ENCODE results near the gene DFFB.

The DFFB gene

DNA sequence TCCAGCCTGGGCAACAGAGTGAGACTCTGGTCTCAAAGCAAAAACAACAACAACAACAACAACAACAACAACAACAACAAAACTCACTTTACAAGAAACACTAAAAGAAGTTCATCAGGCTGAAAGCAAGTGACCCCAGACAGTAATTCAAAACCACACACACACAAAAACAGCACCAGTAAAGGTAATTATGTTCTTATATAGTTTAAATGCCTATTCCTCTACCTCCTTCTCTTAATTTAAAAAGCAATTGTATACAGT, 41.1 kb downstream of the DFFB start:
- TF ChIP-seq, protein P1, sequence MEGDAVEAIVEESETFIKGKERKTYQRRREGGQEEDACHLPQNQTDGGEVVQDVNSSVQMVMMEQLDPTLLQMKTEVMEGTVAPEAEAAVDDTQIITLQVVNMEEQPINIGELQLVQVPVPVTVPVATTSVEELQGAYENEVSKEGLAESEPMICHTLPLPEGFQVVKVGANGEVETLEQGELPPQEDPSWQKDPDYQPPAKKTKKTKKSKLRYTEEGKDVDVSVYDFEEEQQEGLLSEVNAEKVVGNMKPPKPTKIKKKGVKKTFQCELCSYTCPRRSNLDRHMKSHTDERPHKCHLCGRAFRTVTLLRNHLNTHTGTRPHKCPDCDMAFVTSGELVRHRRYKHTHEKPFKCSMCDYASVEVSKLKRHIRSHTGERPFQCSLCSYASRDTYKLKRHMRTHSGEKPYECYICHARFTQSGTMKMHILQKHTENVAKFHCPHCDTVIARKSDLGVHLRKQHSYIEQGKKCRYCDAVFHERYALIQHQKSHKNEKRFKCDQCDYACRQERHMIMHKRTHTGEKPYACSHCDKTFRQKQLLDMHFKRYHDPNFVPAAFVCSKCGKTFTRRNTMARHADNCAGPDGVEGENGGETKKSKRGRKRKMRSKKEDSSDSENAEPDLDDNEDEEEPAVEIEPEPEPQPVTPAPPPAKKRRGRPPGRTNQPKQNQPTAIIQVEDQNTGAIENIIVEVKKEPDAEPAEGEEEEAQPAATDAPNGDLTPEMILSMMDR (conservative IDR thresholded peaks at IDR 0.05), result no peak
- H3K27ac ChIP-seq, result no peak overlapping the region

DNA sequence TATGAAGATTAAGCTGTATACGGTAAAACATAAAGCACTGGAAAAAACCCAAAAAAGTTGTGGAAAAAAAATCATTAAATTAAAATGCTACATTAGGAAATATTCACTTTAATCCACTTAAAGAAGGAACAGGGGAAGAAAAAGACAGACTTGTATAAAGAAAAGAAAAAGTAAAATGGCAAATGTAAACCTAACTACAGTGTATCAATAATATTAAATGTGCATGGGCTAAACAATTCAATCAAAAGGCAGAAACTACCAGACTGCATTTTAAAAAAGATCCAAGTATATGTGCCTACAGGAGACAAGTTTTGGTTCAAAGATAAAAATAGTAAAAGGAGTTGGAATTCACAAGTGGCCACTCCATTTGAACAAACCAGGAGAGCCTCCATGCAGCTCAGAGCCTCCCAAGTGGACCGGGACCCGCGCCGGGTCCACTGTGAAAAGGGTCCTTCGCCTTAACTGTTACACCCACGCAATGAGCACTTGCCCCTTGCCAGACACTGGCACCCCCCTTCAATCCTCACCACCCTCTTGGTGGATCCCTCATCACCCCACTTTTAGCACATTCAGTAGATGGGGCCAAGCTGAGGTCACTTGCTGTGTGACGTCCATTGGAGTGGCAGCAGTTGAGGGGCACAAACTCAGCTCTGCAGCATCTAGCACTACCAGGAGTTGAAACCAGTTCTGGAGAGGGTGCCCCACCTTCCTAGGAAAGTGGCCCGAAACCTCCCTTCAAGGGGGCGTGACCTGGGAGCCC, 41.9 kb downstream of the DFFB start:
- TF ChIP-seq, protein P1 (conservative IDR thresholded peaks at IDR 0.05), result no peak
- H3K27ac ChIP-seq, result peak overlapping the region; percentile 99

DNA sequence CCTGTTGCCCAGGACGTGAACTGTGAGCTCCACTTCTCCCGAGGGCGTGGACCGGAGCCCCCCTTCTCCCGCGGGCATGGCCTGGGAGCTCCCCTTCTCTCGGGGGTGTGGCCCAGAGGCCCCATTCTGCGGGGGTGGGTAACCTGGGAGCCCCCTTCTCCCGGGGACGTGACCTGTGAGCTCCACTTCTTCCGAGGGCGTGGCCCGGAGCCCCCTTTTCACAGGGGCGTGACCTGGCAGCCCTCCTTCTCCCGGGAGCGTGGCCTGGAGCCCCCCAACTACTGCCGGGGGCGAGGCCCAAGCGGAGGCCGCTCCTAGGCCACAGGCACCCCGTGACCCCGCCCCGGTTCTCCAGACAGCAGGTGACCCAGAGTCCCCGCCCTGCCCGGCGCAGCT, 42.5 kb downstream of the DFFB start:
- TF ChIP-seq, protein P1 (conservative IDR thresholded peaks at IDR 0.05), result no peak
- H3K27ac ChIP-seq, result peak overlapping the region; percentile 99

DNA sequence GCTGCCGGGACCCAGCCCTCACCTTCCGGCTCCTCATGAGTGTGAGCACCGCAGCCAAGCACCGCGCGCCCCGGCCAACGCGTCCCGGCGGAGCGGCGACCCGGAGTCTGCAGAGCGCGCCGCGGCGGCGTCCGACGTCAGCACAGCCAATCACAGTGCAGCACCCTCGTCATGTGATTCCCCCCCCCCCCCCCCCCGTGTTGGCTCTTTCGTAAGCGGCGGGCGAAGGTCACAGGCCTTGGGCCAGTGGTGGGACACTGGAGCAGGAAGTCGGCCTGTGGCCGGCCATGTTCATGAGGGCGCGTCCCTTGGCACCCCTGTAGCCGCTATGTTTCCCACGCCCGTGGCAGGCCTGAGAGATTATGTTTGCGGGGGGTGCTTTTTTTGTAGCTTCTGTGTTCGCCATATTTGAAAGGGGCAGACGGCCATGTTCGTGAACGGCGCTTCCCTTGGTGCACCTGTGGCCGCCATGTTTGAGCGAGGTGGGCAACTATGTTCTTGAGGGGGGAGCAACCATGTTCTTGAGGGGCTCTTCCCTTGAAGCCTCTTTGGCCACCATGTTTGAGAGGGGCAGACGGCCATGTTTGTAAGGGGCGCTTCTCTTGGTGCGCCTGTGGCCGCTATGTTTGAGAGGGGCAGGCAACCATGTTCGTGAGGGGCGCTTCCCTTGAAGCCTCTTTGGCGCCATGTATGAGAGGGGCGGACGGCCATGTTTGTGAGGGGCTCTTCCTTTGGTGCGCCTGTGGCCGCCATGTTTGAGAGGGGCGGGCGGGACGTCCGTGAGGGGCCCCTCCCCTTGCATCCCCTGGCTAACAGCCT, 43.1 kb downstream of the DFFB start, which contains the start of gene C1orf174:
Gene C1orf174 (minus strand): TSS at position 123 of the 819 bp plus-strand sequence. CDS start 86 bp downstream, at position 37.
- TF ChIP-seq, protein P1 (conservative IDR thresholded peaks at IDR 0.05), result no peak
- peak within 1 kb of the TSS; percentile 99 for H3K27ac ChIP-seq

DNA sequence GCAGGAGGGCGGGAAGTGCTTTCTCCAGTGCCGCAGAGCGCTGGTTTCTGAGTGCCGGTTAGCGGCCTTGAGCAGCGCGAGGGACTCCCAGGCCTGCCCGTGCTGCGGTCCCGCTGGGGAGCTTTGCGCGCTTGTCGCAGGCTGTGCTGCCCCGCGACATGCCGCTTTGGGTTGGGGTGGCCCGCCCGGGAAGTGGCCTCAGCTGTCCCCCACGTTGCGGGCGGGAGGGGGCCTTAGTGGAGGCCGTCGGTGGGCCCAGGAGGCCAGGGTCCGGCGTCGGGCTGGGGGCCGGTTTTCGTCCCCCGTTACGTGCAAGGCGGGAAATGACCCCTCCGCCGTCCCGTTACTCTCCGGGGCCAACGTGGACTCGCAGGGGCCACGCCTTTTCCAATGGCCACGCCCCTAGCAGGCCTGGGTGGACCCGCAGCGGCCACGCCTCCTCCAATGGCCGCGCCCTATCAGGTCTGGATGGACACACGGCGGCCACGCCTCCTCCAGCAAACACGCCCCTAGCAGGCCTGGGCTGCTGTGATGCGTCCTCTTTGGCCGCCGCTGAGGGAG, 43.8 kb downstream of the DFFB start:
- TF ChIP-seq, protein P1 (conservative IDR thresholded peaks at IDR 0.05), result no peak
- peak overlapping the region; percentile 99 for H3K27ac ChIP-seq

DNA sequence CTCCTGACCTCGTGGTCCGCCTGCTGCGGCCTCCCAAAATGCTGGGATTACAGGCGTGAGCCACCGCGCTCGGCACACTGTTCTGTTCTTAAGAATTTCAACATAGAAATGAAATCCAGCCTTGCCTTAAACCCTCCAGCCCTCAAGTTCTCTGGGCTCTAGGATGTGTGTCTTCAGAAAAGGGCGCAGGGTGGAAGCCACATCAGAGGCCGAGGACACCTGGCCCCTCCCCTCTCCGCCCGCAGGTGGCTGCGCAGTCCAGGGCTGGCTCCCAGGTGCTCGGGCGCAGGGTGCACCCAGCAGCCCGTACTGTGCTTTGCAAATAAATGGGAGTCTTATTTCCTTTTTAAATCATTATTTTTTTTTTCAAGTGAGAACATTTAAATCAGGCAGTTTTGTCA, 44.8 kb downstream of the DFFB start:
- H3K27ac ChIP-seq, result peak overlapping the region; percentile 99; the same call in 1 of the 2 replicates
- TF ChIP-seq, protein P1 (conservative IDR thresholded peaks at IDR 0.05), result no peak

DNA sequence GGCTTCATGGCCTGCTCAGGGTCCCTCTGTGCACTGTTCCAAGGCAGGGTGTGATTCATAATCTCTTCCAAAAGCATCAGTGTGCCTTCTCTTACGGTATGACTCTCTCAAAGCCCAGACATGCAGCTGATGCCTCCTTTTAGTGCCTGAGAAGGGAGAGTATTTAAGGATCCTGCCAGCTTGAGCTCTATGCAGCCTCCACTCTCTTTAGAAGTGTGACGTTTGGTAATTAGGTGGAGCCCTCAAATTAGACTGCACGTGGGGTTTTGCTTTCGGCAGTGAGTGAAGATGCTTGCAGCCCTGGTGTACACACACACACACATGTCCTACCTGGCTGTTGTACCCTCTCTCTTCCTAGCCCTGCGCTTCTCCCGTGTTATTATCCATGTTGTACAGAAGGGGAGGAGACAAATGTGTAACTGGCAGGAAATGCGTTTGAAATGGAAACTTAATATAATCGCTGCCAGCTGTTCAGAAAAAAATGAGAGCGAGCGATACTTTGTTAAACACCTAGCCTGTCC, 45.4 kb downstream of the DFFB start:
- TF ChIP-seq, protein P1 (conservative IDR thresholded peaks at IDR 0.05), result no peak
- H3K27ac ChIP-seq, result no peak overlapping the region; the same call in 1 of the 2 replicates

All from VCaP (cell line).